Measurements from ENCODE around the gene RASGRF1. TPM values are rescaled to one million over a fixed set of nuclear protein-coding genes. Genes with fewer than 3 reads are reported as not detected.

Gene RASGRF1
- total RNA-seq, 1 donor from 2014 or later, result under 0.01 TPM

DNA sequence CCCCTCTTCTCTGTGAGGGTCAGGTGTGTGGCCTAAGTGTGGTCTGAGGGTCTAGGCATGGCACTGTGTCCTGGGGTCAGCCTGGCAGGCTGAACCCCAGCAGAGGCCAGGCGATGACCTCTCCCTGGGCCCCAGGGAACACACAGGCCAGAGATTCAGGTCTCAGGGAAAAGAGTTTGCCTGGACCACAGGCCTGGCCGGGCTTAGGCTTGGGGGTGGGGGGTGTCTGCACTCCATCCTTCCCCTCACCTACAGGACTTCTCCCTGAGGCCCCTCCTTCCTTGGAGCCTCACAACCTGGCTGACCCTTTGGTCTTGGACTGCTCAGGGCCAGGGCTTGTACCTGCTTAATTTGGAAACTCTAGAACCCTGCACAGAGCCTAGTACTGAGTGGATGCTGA lies 21.8 kb downstream of the RASGRF1 start:
- FAIRE-seq (no peak), DNase-seq (ENCODE audit: low read depth) (no peak)
- Histone ChIP-seq H3K36me3 (ENCODE audit: control insufficient read depth, insufficient read depth, low read length) (no peaks in the 10 kb centered on the region), H3K27me3 (ENCODE audit: control insufficient read depth, insufficient read depth, low read length) (no peaks in the 10 kb centered on the region), H3K4me3 (ENCODE audit: low read depth, low read length) (no peak overlapping the region)
- TF ChIP-seq, protein P1, sequence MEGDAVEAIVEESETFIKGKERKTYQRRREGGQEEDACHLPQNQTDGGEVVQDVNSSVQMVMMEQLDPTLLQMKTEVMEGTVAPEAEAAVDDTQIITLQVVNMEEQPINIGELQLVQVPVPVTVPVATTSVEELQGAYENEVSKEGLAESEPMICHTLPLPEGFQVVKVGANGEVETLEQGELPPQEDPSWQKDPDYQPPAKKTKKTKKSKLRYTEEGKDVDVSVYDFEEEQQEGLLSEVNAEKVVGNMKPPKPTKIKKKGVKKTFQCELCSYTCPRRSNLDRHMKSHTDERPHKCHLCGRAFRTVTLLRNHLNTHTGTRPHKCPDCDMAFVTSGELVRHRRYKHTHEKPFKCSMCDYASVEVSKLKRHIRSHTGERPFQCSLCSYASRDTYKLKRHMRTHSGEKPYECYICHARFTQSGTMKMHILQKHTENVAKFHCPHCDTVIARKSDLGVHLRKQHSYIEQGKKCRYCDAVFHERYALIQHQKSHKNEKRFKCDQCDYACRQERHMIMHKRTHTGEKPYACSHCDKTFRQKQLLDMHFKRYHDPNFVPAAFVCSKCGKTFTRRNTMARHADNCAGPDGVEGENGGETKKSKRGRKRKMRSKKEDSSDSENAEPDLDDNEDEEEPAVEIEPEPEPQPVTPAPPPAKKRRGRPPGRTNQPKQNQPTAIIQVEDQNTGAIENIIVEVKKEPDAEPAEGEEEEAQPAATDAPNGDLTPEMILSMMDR (IDR thresholded peaks at IDR 0.05; ENCODE audit: insufficient read depth, low read length, severe bottlenecking), result no peak

DNA sequence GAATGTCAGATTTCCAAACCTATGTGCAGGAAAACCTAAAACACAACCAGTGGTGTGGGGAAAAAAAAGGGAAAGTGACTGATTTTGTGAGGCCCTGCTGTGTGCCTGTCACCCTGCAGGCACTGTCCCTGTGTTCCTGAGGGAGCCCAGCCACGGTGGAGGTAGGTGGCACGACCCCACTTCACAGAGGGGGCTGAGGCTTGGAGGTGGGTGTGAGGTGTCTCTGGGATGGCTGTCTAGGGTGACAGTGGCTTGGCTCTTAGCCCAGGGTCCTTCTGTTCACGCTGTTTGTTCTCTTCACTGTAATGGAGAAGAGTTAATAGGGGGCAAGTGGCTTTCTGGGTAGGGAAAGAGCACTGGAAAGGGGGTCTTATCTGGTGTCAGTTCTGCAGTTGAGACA lies 22.6 kb downstream of the RASGRF1 start:
- no peak for FAIRE-seq
- H3K27me3 ChIP-seq (ENCODE audit: control insufficient read depth, insufficient read depth, low read length), result no peaks in the 10 kb centered on the region
- H3K4me3 ChIP-seq (ENCODE audit: low read depth, low read length), result no peak overlapping the region
- TF ChIP-seq, protein P1 (IDR thresholded peaks at IDR 0.05; ENCODE audit: insufficient read depth, low read length, severe bottlenecking), result no peak
- no peak for DNase-seq (ENCODE audit: low read depth)
- no peaks in the 10 kb centered on the region for H3K36me3 ChIP-seq (ENCODE audit: control insufficient read depth, insufficient read depth, low read length)

DNA sequence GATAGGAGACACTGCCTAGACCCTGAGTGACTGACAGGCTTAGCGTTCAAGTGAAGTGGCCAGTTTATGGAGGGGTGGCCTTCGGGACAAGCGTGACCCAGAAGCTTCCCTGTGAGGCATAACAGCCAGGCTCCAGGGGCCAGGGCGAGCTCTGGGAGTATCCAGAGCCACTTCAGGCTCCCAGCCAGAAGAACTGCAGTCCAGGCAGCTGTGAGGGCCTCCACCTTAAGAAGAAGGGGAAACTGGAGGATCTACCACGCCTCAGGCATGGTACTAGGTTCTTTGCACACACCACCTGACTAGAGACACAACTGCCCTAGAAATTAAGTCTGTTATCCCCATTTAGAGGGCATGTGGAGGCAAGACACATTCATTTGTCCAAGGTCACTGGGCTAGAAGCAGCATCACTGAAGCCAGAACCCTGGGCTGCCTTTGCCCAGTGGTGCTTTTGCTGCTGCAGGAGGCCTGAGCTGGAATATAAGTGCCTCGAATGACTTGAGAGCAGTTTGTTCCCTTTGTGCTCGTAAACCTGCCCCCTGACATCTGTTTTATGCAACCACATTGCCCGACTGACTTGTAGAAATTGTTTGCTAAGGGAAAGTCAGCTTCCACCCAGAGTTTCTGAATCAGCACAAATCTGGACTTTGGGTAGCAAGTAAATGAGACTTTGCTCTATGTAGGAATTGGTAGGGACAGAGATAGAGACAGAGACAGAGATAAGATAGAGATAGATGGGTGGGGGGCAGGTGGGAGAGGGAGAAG lies 23.3 kb downstream of the RASGRF1 start:
- TF ChIP-seq, protein P1 (IDR thresholded peaks at IDR 0.05; ENCODE audit: insufficient read depth, low read length, severe bottlenecking), result no peak
- Histone ChIP-seq H3K27me3 (ENCODE audit: control insufficient read depth, insufficient read depth, low read length) (no peaks in the 10 kb centered on the region), H3K36me3 (ENCODE audit: control insufficient read depth, insufficient read depth, low read length) (no peaks in the 10 kb centered on the region), H3K4me3 (ENCODE audit: low read depth, low read length) (no peak overlapping the region)
- DNase-seq (ENCODE audit: low read depth), result no peak
- no peak for FAIRE-seq

DNA sequence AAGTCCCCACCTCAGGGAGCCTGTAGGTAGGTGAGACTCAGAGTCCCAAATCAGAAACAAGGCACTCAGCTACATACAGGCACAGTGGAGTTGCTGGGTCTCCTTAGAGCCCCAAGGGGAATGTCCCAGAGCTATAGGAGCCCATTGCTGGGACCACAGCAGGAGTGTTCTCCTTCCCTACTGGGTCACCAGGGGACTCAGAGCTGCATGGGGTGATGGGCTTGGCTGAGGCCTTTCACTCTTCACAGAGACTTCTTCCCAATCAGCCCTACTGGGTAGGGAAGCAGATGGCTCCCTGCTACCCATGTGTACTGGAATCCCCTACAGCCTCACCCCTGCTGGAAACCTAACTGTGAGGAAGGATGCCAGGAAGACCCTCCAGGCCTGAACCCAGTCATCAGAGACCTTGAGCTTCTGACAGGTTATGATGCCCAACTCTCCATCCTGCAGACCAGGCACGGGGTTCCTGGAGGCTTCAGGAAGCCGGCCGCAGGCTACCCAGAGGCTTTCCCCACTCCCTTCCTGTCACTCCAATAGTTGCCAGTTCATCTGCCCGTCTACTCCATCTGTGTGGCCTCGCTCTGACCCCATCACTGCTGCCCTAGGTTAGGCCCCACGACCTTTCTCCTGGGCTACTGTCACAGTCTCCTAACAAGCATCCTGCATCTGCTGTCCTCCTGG lies 24.0 kb downstream of the RASGRF1 start:
- no peaks in the 10 kb centered on the region for H3K36me3 ChIP-seq (ENCODE audit: control insufficient read depth, insufficient read depth, low read length)
- no peak overlapping the region for H3K4me3 ChIP-seq (ENCODE audit: low read depth, low read length)
- DNase-seq (ENCODE audit: low read depth) (no peak), FAIRE-seq (no peak)
- TF ChIP-seq, protein P1 (IDR thresholded peaks at IDR 0.05; ENCODE audit: insufficient read depth, low read length, severe bottlenecking), result no peak
- H3K27me3 ChIP-seq (ENCODE audit: control insufficient read depth, insufficient read depth, low read length), result no peaks in the 10 kb centered on the region

DNA sequence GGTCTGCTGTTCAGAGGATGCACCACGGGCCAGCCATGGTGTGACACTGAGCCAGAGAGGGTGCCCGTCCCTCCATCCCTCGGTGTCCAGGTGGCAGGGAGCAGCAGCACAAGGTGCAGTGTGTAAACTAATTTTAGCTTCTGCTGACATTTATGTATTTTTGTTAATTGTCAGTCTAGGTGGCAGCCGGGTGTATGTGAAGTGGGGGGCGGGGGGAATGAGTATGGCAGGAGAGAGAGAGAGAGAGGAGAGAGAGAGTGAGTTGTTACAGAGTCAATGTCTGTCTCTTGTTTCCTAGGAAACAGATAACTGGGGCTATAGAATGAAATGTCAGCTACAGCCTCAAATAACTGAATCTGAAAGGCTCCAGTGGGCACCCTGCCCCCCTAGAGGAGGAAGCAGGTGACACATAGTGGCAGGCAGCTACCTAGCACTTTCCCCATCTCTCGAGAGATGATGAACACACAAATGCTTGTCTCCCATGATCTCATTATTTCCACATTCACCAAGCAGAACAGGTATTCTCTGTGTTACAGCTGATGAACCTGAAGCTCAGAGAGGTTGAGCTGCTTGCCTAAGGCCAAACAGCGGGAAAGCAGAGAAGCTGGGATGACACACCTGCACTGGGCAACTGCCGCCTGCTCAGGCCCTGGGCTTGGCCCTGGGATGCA lies 24.7 kb downstream of the RASGRF1 start:
- DNase-seq (ENCODE audit: low read depth), result no peak
- H3K36me3 ChIP-seq (ENCODE audit: control insufficient read depth, insufficient read depth, low read length), result no peaks in the 10 kb centered on the region
- TF ChIP-seq, protein P1 (IDR thresholded peaks at IDR 0.05; ENCODE audit: insufficient read depth, low read length, severe bottlenecking), result no peak
- no peak for FAIRE-seq
- H3K4me3 ChIP-seq (ENCODE audit: low read depth, low read length), result no peak overlapping the region
- H3K27me3 ChIP-seq (ENCODE audit: control insufficient read depth, insufficient read depth, low read length), result no peaks in the 10 kb centered on the region

All from bronchial epithelial cell (primary cell).